ENCODE measurements around the gene TBC1D19. TPM values are rescaled to one million over a fixed set of nuclear protein-coding genes. Genes with fewer than 3 reads are reported as not detected.
"Not testable (repeated sequence)": the region's sequence is repeated elsewhere in the genome, so short reads cannot be mapped to it uniquely, and the experiment has no call there.

The TBC1D19 gene
- total RNA-seq, 1 experiment from 2014 or later, result 9.7 TPM

- H3K9me3 ChIP-seq (replicated peaks), result no peaks in the 10 kb centered on the region
- H3K27ac ChIP-seq, result no peak overlapping the region
- no peak overlapping the region for H3K4me3 ChIP-seq
- H3K36me3 ChIP-seq, result no peaks in the 10 kb centered on the region
- DNase-seq (ENCODE audit: low read depth in 1 of 2, low spot score in 2 of 2), result no peak
- H3K4me1 ChIP-seq (replicated peaks), result no peaks in the 10 kb centered on the region
- H3K27me3 ChIP-seq (replicated peaks), result no peaks in the 10 kb centered on the region
Observed at GRCh38 chr4:26670903-26671537, 87.1 kb downstream of the TBC1D19 start.

- not testable (repeated sequence) for H3K9me3 ChIP-seq (replicated peaks); H3K36me3 ChIP-seq; H3K4me1 ChIP-seq (replicated peaks); H3K27me3 ChIP-seq (replicated peaks); H3K27ac ChIP-seq; DNase-seq (ENCODE audit: low read depth in 1 of 2, low spot score in 2 of 2); H3K4me3 ChIP-seq
Observed at GRCh38 chr4:26679040-26679695, 95.3 kb downstream of the TBC1D19 start.

GRCh38 chr4:26682436-26682835, 98.6 kb downstream of the TBC1D19 start:
- Histone ChIP-seq H3K27ac (no peak overlapping the region), H3K4me3 (no peak overlapping the region), H3K9me3 (replicated peaks) (no peaks in the 10 kb centered on the region), H3K27me3 (replicated peaks) (no peaks in the 10 kb centered on the region), H3K36me3 (no peaks in the 10 kb centered on the region), H3K4me1 (replicated peaks) (no peaks in the 10 kb centered on the region)
- DNase-seq (ENCODE audit: low read depth in 1 of 2, low spot score in 2 of 2), result no peak

- Histone ChIP-seq H3K9me3 (replicated peaks) (no peaks in the 10 kb centered on the region), H3K27ac (no peak overlapping the region), H3K4me3 (no peak overlapping the region), H3K36me3 (no peaks in the 10 kb centered on the region), H3K27me3 (replicated peaks) (no peaks in the 10 kb centered on the region), H3K4me1 (replicated peaks) (peaks cover 3% of the 10 kb centered on the region; the same call in 1 of the 2 replicates)
- no peak for DNase-seq (ENCODE audit: low read depth in 1 of 2, low spot score in 2 of 2)
Observed at GRCh38 chr4:26685250-26685649, 101.4 kb downstream of the TBC1D19 start.

- Histone ChIP-seq H3K36me3 (no peaks in the 10 kb centered on the region), H3K4me3 (no peak overlapping the region), H3K27me3 (replicated peaks) (no peaks in the 10 kb centered on the region), H3K9me3 (replicated peaks) (no peaks in the 10 kb centered on the region), H3K27ac (peak overlapping the region; percentile 75), H3K4me1 (replicated peaks) (peaks cover 3% of the 10 kb centered on the region; the same call in 1 of the 2 replicates)
- DNase-seq (ENCODE audit: low read depth in 1 of 2, low spot score in 2 of 2), result peak in 1 of 2 experiments; percentile 56
Observed at GRCh38 chr4:26687728-26688127, 103.8 kb downstream of the TBC1D19 start.

- H3K27ac ChIP-seq, result no peak overlapping the region
- no peak for DNase-seq (ENCODE audit: low read depth in 1 of 2, low spot score in 2 of 2)
- H3K4me3 ChIP-seq, result no peak overlapping the region
- H3K36me3 ChIP-seq, result no peaks in the 10 kb centered on the region
- H3K27me3 ChIP-seq (replicated peaks), result no peaks in the 10 kb centered on the region
- no peaks in the 10 kb centered on the region for H3K9me3 ChIP-seq (replicated peaks)
- H3K4me1 ChIP-seq (replicated peaks), result peaks cover 3% of the 10 kb centered on the region; the same call in 1 of the 2 replicates
Observed at GRCh38 chr4:26690506-26690905, 106.6 kb downstream of the TBC1D19 start.

GRCh38 chr4:26692014-26692726, 108.3 kb downstream of the TBC1D19 start:
- Histone ChIP-seq H3K27ac (no peak overlapping the region), H3K9me3 (replicated peaks) (no peaks in the 10 kb centered on the region), H3K27me3 (replicated peaks) (no peaks in the 10 kb centered on the region), H3K4me1 (replicated peaks) (peaks cover 3% of the 10 kb centered on the region; the same call in 1 of the 2 replicates), H3K4me3 (no peak overlapping the region), H3K36me3 (no peaks in the 10 kb centered on the region)
- peak in 1 of 2 experiments; percentile 11 for DNase-seq (ENCODE audit: low read depth in 1 of 2, low spot score in 2 of 2)

GRCh38 chr4:26694131-26694530, 110.2 kb downstream of the TBC1D19 start:
- not testable (repeated sequence) for H3K36me3 ChIP-seq; H3K4me3 ChIP-seq; DNase-seq (ENCODE audit: low read depth in 1 of 2, low spot score in 2 of 2)

GRCh38 chr4:26700110-26700509, 116.2 kb downstream of the TBC1D19 start:
- no peak overlapping the region for H3K27ac ChIP-seq
- no peak overlapping the region for H3K4me3 ChIP-seq
- H3K4me1 ChIP-seq (replicated peaks), result no peaks in the 10 kb centered on the region
- no peaks in the 10 kb centered on the region for H3K9me3 ChIP-seq (replicated peaks)
- DNase-seq (ENCODE audit: low read depth in 1 of 2, low spot score in 2 of 2), result no peak
- H3K27me3 ChIP-seq (replicated peaks), result no peaks in the 10 kb centered on the region
- no peaks in the 10 kb centered on the region for H3K36me3 ChIP-seq

More at GRCh38 chr4:26694131-26694530, 110.2 kb downstream of the TBC1D19 start:
- H3K4me1 ChIP-seq (replicated peaks); H3K27ac ChIP-seq; H3K9me3 ChIP-seq (replicated peaks); H3K27me3 ChIP-seq (replicated peaks): not testable (repeated sequence)

GRCh38 chr4:26701095-26701494, 117.2 kb downstream of the TBC1D19 start:
- H3K27ac ChIP-seq, result no peak overlapping the region
- H3K9me3 ChIP-seq (replicated peaks), result no peaks in the 10 kb centered on the region
- DNase-seq (ENCODE audit: low read depth in 1 of 2, low spot score in 2 of 2), result no peak
- no peaks in the 10 kb centered on the region for H3K4me1 ChIP-seq (replicated peaks)
- H3K4me3 ChIP-seq, result no peak overlapping the region
- H3K36me3 ChIP-seq, result no peaks in the 10 kb centered on the region
- H3K27me3 ChIP-seq (replicated peaks), result no peaks in the 10 kb centered on the region

GRCh38 chr4:26701786-26702227, 117.9 kb downstream of the TBC1D19 start:
- Histone ChIP-seq H3K36me3 (no peaks in the 10 kb centered on the region), H3K4me3 (no peak overlapping the region), H3K9me3 (replicated peaks) (no peaks in the 10 kb centered on the region), H3K27ac (no peak overlapping the region), H3K27me3 (replicated peaks) (no peaks in the 10 kb centered on the region), H3K4me1 (replicated peaks) (no peaks in the 10 kb centered on the region)
- DNase-seq (ENCODE audit: low read depth in 1 of 2, low spot score in 2 of 2), result no peak

GRCh38 chr4:26707342-26707741, 123.5 kb downstream of the TBC1D19 start:
- Histone ChIP-seq H3K9me3 (replicated peaks) (no peaks in the 10 kb centered on the region), H3K27ac (no peak overlapping the region), H3K4me1 (replicated peaks) (no peaks in the 10 kb centered on the region), H3K36me3 (no peaks in the 10 kb centered on the region), H3K4me3 (no peak overlapping the region), H3K27me3 (replicated peaks) (no peaks in the 10 kb centered on the region)
- no peak for DNase-seq (ENCODE audit: low read depth in 1 of 2, low spot score in 2 of 2)

GRCh38 chr4:26709246-26709645, 125.4 kb downstream of the TBC1D19 start:
- DNase-seq (ENCODE audit: low read depth in 1 of 2, low spot score in 2 of 2), result no peak
- H3K27me3 ChIP-seq (replicated peaks), result no peaks in the 10 kb centered on the region
- H3K4me1 ChIP-seq (replicated peaks), result no peaks in the 10 kb centered on the region
- H3K9me3 ChIP-seq (replicated peaks), result no peaks in the 10 kb centered on the region
- H3K27ac ChIP-seq, result no peak overlapping the region
- H3K4me3 ChIP-seq, result no peak overlapping the region
- no peaks in the 10 kb centered on the region for H3K36me3 ChIP-seq

GRCh38 chr4:26713563-26714151, 129.8 kb downstream of the TBC1D19 start:
- no peak for DNase-seq (ENCODE audit: low read depth in 1 of 2, low spot score in 2 of 2)
- Histone ChIP-seq H3K4me3 (no peak overlapping the region), H3K9me3 (replicated peaks) (no peaks in the 10 kb centered on the region), H3K27me3 (replicated peaks) (no peaks in the 10 kb centered on the region), H3K36me3 (no peaks in the 10 kb centered on the region), H3K27ac (no peak overlapping the region), H3K4me1 (replicated peaks) (peaks cover 5% of the 10 kb centered on the region; the same call in 1 of the 2 replicates)

Data from SJSA1 (cell line).